GM12865 (cell line): ENCODE results near the gene NFKBIE.

Experiments
- DNase-seq: peaks from one replicate; pipeline ENCODE4 v3.0.0; 2010; ENCODE audit warnings: low read depth
- H3K4me3 ChIP-seq: 2 replicates; pipeline ENCODE4 v1.5.1; 2011; ENCODE audit warnings: mild to moderate bottlenecking, low read depth, low read length, control low read depth
- CTCF ChIP-seq: IDR thresholded peaks from 2 replicates; pipeline ENCODE4 v1.5.1; 2011; ENCODE audit warnings: low read length, control low read depth, low read depth, inconsistent platforms; ENCODE audit not compliant: insufficient read depth; ENCODE audit errors: missing control alignments

Gene NFKBIE

GRCh38 chr6:44243345-44243744, 22.0 kb downstream of the NFKBIE start:
- no peak overlapping the region for H3K4me3 ChIP-seq
- DNase-seq = no peak

GRCh38 chr6:44238687-44239350, 26.5 kb downstream of the NFKBIE start:
- H3K4me3 ChIP-seq = no peak overlapping the region
- no peak for TF ChIP-seq CTCF
- DNase-seq = no peak

More at GRCh38 chr6:44243345-44243744, 22.0 kb downstream of the NFKBIE start:
- no peak for TF ChIP-seq CTCF

GRCh38 chr6:44237813-44238433, 27.4 kb downstream of the NFKBIE start:
- TF ChIP-seq CTCF = peak; percentile 94
- peak; percentile 80 for DNase-seq
- peak overlapping the region; percentile 71 for H3K4me3 ChIP-seq

- peak; percentile 74 for DNase-seq
- no peak for TF ChIP-seq CTCF
- H3K4me3 ChIP-seq = peak overlapping the region; percentile 71
These were observed 28.1 kb downstream of the NFKBIE start for GRCh38 chr6:44237021-44237812.

GRCh38 chr6:44235891-44236516, 29.3 kb downstream of the NFKBIE start:
- no peak for DNase-seq
- TF ChIP-seq CTCF = no peak

GRCh38 chr6:44235269-44235668, 30.1 kb downstream of the NFKBIE start:
- no peak for TF ChIP-seq CTCF
- DNase-seq = no peak
- no peak overlapping the region for H3K4me3 ChIP-seq

More at GRCh38 chr6:44235891-44236516, 29.3 kb downstream of the NFKBIE start:
- H3K4me3 ChIP-seq = no peak overlapping the region
